Uterus (tissue), 2 donors: Measurements from ENCODE around the gene RIPK4.

ENCODE experiments used
- POLR2A ChIP-seq, 2 donors: fragments of 450-650 bp; IDR thresholded peaks; one replicate each; pipeline ENCODE4 v1.6.1; 2016; ENCODE audit warnings: antibody characterized with exemption in 2 of 2, mild to moderate bottlenecking in 1 of 2, moderate library complexity in 1 of 2
- TF ChIP-seq, protein P1 (sequence below), 4 experiments: fragments of 200-600 bp in 2 of 4; fragments of 450-650 bp in 2 of 4; sonication (generic) in 2 of 4; IDR thresholded peaks; one replicate each; pipeline ENCODE4 v1.5.1; 2016 to 2019; ENCODE audit warnings: antibody characterized with exemption in 4 of 4, mild to moderate bottlenecking in 2 of 4, moderate library complexity in 1 of 4

- TF ChIP-seq, protein P1, sequence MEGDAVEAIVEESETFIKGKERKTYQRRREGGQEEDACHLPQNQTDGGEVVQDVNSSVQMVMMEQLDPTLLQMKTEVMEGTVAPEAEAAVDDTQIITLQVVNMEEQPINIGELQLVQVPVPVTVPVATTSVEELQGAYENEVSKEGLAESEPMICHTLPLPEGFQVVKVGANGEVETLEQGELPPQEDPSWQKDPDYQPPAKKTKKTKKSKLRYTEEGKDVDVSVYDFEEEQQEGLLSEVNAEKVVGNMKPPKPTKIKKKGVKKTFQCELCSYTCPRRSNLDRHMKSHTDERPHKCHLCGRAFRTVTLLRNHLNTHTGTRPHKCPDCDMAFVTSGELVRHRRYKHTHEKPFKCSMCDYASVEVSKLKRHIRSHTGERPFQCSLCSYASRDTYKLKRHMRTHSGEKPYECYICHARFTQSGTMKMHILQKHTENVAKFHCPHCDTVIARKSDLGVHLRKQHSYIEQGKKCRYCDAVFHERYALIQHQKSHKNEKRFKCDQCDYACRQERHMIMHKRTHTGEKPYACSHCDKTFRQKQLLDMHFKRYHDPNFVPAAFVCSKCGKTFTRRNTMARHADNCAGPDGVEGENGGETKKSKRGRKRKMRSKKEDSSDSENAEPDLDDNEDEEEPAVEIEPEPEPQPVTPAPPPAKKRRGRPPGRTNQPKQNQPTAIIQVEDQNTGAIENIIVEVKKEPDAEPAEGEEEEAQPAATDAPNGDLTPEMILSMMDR (IDR thresholded peaks at IDR 0.05): no peak
- no peak for TF ChIP-seq POLR2A (IDR thresholded peaks at IDR 0.05)
Measured at GRCh38 chr21:41716751-41717150, 50.1 kb downstream of the RIPK4 start.
